Hepatocyte (in vitro differentiated cells): Measurements from ENCODE around the gene SMIM17. TPM values are rescaled to one million over a fixed set of nuclear protein-coding genes. Genes with fewer than 3 reads are reported as not detected.

Experiments used
- DNase-seq: peaks from one replicate; pipeline ENCODE4 v3.0.0-alpha.2; 2016; ENCODE audit warnings: low spot score
- H2AFZ ChIP-seq: fragments of 200-600 bp; sonication (generic); 2 replicates; pipeline ENCODE4 v1.6.0; 2016; ENCODE audit warnings: antibody characterized with exemption, mild to moderate bottlenecking
- H3K27ac ChIP-seq: fragments of 200-600 bp; sonication (generic); 2 replicates; pipeline ENCODE4 v1.5.1; 2016; ENCODE audit warnings: mild to moderate bottlenecking
- H3K27me3 ChIP-seq: fragments of 200-600 bp; sonication (generic); 2 replicates; pipeline ENCODE4 v1.6.1; 2016
- H3K36me3 ChIP-seq: fragments of 200-600 bp; sonication (generic); replicated peaks from 2 replicates; pipeline ENCODE4 v1.5.1; 2016; ENCODE audit warnings: low read depth; ENCODE audit not compliant: insufficient read depth
- H3K4me1 ChIP-seq: fragments of 200-600 bp; sonication (generic); 2 replicates; pipeline ENCODE4 v1.5.1; 2016; ENCODE audit warnings: mild to moderate bottlenecking, moderate library complexity; ENCODE audit not compliant: insufficient read depth
- H3K4me2 ChIP-seq: fragments of 200-600 bp; sonication (generic); 2 replicates; pipeline ENCODE4 v1.6.0; 2016
- H3K4me3 ChIP-seq: fragments of 200-600 bp; sonication (generic); 2 replicates; pipeline ENCODE4 v1.5.1; 2016; ENCODE audit warnings: mild to moderate bottlenecking
- H3K79me2 ChIP-seq: fragments of 200-600 bp; sonication (generic); 2 replicates; pipeline ENCODE4 v1.6.0; 2017; ENCODE audit warnings: mild to moderate bottlenecking
- H3K9me2 ChIP-seq: fragments of 200-600 bp; sonication (generic); replicated peaks from 2 replicates; pipeline ENCODE4 v1.6.0; 2017; ENCODE audit warnings: mild to moderate bottlenecking; ENCODE audit not compliant: insufficient read depth
- H3K9me3 ChIP-seq: fragments of 200-600 bp; sonication (generic); 2 replicates; pipeline ENCODE4 v1.5.1; 2016; ENCODE audit warnings: low read depth, mild to moderate bottlenecking
- H4K20me1 ChIP-seq: fragments of 200-600 bp; sonication (generic); 2 replicates; pipeline ENCODE4 v1.6.0; 2016; ENCODE audit warnings: mild to moderate bottlenecking; ENCODE audit not compliant: insufficient read depth, poor library complexity, severe bottlenecking
- CTCF ChIP-seq: fragments of 200-600 bp; sonication (generic); IDR thresholded peaks from 2 replicates; pipeline ENCODE4 v1.5.1; 2016; ENCODE audit warnings: antibody characterized with exemption, mild to moderate bottlenecking; ENCODE audit not compliant: poor library complexity
- EZH2 ChIP-seq: fragments of 200-600 bp; sonication (generic); IDR thresholded peaks from 2 replicates; pipeline ENCODE4 v1.6.1; 2016; ENCODE audit warnings: antibody characterized with exemption, mild to moderate bottlenecking, borderline replicate concordance
- EZH2phosphoT487 ChIP-seq: fragments of 200-600 bp; sonication (generic); IDR thresholded peaks from one replicate; pipeline ENCODE4 v1.6.1; 2018; ENCODE audit warnings: antibody characterized with exemption, mild to moderate bottlenecking, low read depth, moderate library complexity; ENCODE audit not compliant: unreplicated experiment, severe bottlenecking
- WGBS: methylation state at CpG from one replicate; pipeline ENCODE4 v1.1.6; 2016; ENCODE audit warnings: low lambda C conversion rate; ENCODE audit errors: missing lambda C conversion rate; 5-methylcytosine and 5-hydroxymethylcytosine counted together
- polyA plus RNA-seq: library from polyadenylated mRNA; unstranded; fragments of >200 nt; fragmentation: Nextera tagmentation; extraction: Ambion mirVana; gene quantifications from 2 replicates; pipeline ENCODE4 v1.2.1, GENCODE V29; 2016
- total RNA-seq: library from RNA; depleted of rRNA; stranded (reverse); fragments of >200 nt; gene quantifications from 2 replicates; pipeline ENCODE4 v1.2.3, GENCODE V29; 2014

The SMIM17 gene
- total and polyA plus RNA-seq, 2 experiments from 2014 or later: 0.45 TPM; not detected in 1

GRCh38 chr19:56595548-56595899, 47.4 kb upstream of the SMIM17 start:
- 0% methylated on average over 1 of the region's 4 CpGs for WGBS
- Histone ChIP-seq H3K79me2 (peaks cover 44% of the 10 kb centered on the region), H3K27ac (no peak overlapping the region)

GRCh38 chr19:56596676-56597075, 46.3 kb upstream of the SMIM17 start:
- peaks cover 55% of the 10 kb centered on the region for H3K79me2 ChIP-seq

More at GRCh38 chr19:56595548-56595899, 47.4 kb upstream of the SMIM17 start:
- H3K27me3 ChIP-seq: no peaks in the 10 kb centered on the region
- no peaks in the 10 kb centered on the region for H4K20me1 ChIP-seq
- peak overlapping the region; percentile 79 for H3K4me3 ChIP-seq
- H3K4me1 ChIP-seq: peaks cover 5% of the 10 kb centered on the region
- no peak for TF ChIP-seq EZH2phosphoT487
- TF ChIP-seq CTCF: no peak
- no peak for TF ChIP-seq EZH2
- H3K4me2 ChIP-seq: peak overlapping the region; percentile 89
- no peaks in the 10 kb centered on the region for H3K9me2 ChIP-seq
- H2AFZ ChIP-seq: peak overlapping the region; percentile 55
- no peak for DNase-seq
- H3K9me3 ChIP-seq: peaks cover 10% of the 10 kb centered on the region
- no peaks in the 10 kb centered on the region for H3K36me3 ChIP-seq

GRCh38 chr19:56597696-56598095, 45.3 kb upstream of the SMIM17 start:
- Histone ChIP-seq H3K9me2 (no peaks in the 10 kb centered on the region), H4K20me1 (no peaks in the 10 kb centered on the region), H3K79me2 (peaks cover 62% of the 10 kb centered on the region), H3K4me3 (no peak overlapping the region), H3K9me3 (peaks cover 27% of the 10 kb centered on the region), H3K36me3 (no peaks in the 10 kb centered on the region), H3K27ac (no peak overlapping the region), H2AFZ (no peak overlapping the region), H3K4me2 (no peak overlapping the region), H3K27me3 (no peaks in the 10 kb centered on the region), H3K4me1 (peaks cover 5% of the 10 kb centered on the region)
- no peak for DNase-seq
- WGBS: 97% methylated on average over 4 of the region's 4 CpGs
- TF ChIP-seq EZH2 (no peak), CTCF (no peak), EZH2phosphoT487 (no peak)

More at GRCh38 chr19:56596676-56597075, 46.3 kb upstream of the SMIM17 start:
- Histone ChIP-seq H3K36me3 (no peaks in the 10 kb centered on the region), H3K9me2 (no peaks in the 10 kb centered on the region), H3K4me3 (no peak overlapping the region), H3K4me1 (peaks cover 5% of the 10 kb centered on the region), H3K27me3 (no peaks in the 10 kb centered on the region), H3K4me2 (peak overlapping the region; percentile 89), H2AFZ (no peak overlapping the region), H3K9me3 (peaks cover 18% of the 10 kb centered on the region), H3K27ac (no peak overlapping the region), H4K20me1 (no peaks in the 10 kb centered on the region)
- 81% methylated on average over 4 of the region's 4 CpGs for WGBS
- no peak for DNase-seq
- TF ChIP-seq EZH2phosphoT487: no peak
- TF ChIP-seq EZH2: no peak
- TF ChIP-seq CTCF: no peak

DNA sequence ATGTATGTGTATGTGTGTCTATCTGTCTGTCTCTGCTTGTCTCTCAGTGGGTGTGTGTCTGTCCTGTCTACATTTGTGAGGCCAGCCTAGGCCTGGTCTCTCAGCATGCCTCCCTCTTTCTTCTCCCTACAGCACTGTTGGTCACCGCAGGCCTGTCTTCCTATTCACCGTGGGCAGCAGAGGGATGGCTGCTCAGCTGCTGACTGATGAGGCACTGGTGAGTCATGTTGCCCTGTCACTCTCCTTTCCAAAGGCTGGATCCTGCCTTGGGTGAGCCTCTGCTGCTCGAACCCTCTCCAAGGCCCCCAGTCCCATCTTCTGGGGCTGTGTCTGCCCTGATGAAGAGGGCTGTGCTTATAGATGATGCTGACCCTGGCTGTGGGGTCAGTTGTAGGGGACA, 41.6 kb upstream of the SMIM17 start:
- no peak overlapping the region for H3K4me2 ChIP-seq
- H3K4me1 ChIP-seq: no peaks in the 10 kb centered on the region
- H3K9me2 ChIP-seq: no peaks in the 10 kb centered on the region
- peaks cover 47% of the 10 kb centered on the region for H3K9me3 ChIP-seq
- 96% methylated on average over 3 of the region's 3 CpGs for WGBS
- no peak overlapping the region for H2AFZ ChIP-seq
- no peak overlapping the region for H3K27ac ChIP-seq
- peaks cover 86% of the 10 kb centered on the region for H3K79me2 ChIP-seq
- TF ChIP-seq CTCF (no peak), EZH2phosphoT487 (no peak), EZH2 (no peak)
- no peak overlapping the region for H3K4me3 ChIP-seq
- H3K27me3 ChIP-seq: no peaks in the 10 kb centered on the region
- H4K20me1 ChIP-seq: no peaks in the 10 kb centered on the region
- no peaks in the 10 kb centered on the region for H3K36me3 ChIP-seq
- no peak for DNase-seq
